MCF 10A (cell line): ENCODE results near the gene DCTN5. TPM values are rescaled to one million over a fixed set of nuclear protein-coding genes. Genes with fewer than 3 reads are reported as not detected.

Source experiments
- BruUV-seq: library from RNA; stranded (reverse); fragments of 400-500 nt; replicated peaks from 2 replicates; lab custom pipeline; 2021; lab: Mats Ljungman, UMichigan
- CTCF ChIA-PET: fragments of 300-600 bp; sonication (Branson Sonifier 250); formaldehyde crosslinking; extraction: SDS; loops from one replicate; lab custom pipeline; 2021; ENCODE audit warnings: antibody characterized with exemption, inconsistent platforms; lab: Yijun Ruan, JAX
- POLR2A ChIA-PET: fragments of 300-600, 350-650 bp; sonication (Branson Sonifier 250); formaldehyde crosslinking; extraction: SDS; loops from one replicate; lab custom pipeline; 2020; ENCODE audit warnings: antibody characterized with exemption, inconsistent platforms; lab: Yijun Ruan, JAX
- DNase-seq: peaks from one replicate; pipeline ENCODE4 v3.0.0-alpha.2; 2018; ENCODE audit not compliant: unreplicated experiment
- H3K27ac Mint-ChIP-seq: one replicate; pipeline ENCODE4 v1.8.0; 2022; ENCODE audit warnings: mild to moderate bottlenecking, low read depth, mixed read lengths; ENCODE audit not compliant: unreplicated experiment
- H3K27me3 Mint-ChIP-seq: one replicate; pipeline ENCODE4 v1.8.0; 2022; ENCODE audit warnings: mixed read lengths; ENCODE audit not compliant: insufficient read depth, unreplicated experiment
- H3K36me3 Mint-ChIP-seq: one replicate; pipeline ENCODE4 v1.8.0; 2022; ENCODE audit warnings: mild to moderate bottlenecking, moderate library complexity, mixed read lengths; ENCODE audit not compliant: insufficient read depth, unreplicated experiment
- H3K4me1 Mint-ChIP-seq: one replicate; pipeline ENCODE4 v1.8.0; 2022; ENCODE audit warnings: mixed read lengths; ENCODE audit not compliant: insufficient read depth, unreplicated experiment
- H3K4me3 Mint-ChIP-seq: one replicate; pipeline ENCODE4 v1.8.0; 2022; ENCODE audit warnings: mild to moderate bottlenecking, moderate library complexity, mixed read lengths; ENCODE audit not compliant: unreplicated experiment
- H3K9me3 Mint-ChIP-seq: one replicate; pipeline ENCODE4 v1.8.0; 2022; ENCODE audit warnings: mixed read lengths; ENCODE audit not compliant: unreplicated experiment
- CTCF ChIP-seq: fragments of 200-600 bp; IDR thresholded peaks from one replicate; pipeline ENCODE4 v1.8.0; 2022; ENCODE audit warnings: antibody characterized with exemption, mild to moderate bottlenecking; ENCODE audit not compliant: unreplicated experiment
- intact Hi-C: fragments of 100-400 bp; cut with micrococcal nuclease; formaldehyde crosslinking; loops from 2 replicates; pipeline ENCODE4 v1.14.1; 2022
- total RNA-seq: library from RNA; stranded (reverse); gene quantifications from 2 replicates; pipeline ENCODE4 v1.2.3, GENCODE V29; 2022

DCTN5 gene
- total RNA-seq, 1 experiment from 2014 or later, result 66.6 TPM

GRCh38 chr16:23690771-23691482 is 49.7 kb downstream of the DCTN5 start:
- no peak for DNase-seq
- H3K27ac Mint-ChIP-seq, result no peak overlapping the region
- no peaks in the 10 kb centered on the region for H3K27me3 Mint-ChIP-seq
- H3K4me1 Mint-ChIP-seq, result no peaks in the 10 kb centered on the region
- ChIA-PET POLR2A (interaction anchor here (0.6 kb wide), 1 partner anchor 222 kb away, joined by 3 read pairs; no protein-coding TSS in a partner anchor), CTCF (interaction anchor here (0.6 to 1.7 kb wide), 5 partner anchors 12 to 340 kb away, joined by 3 to 6 read pairs (median 3); partner anchors contain the start of genes NDUFAB1 and PLK1)
- intact Hi-C loops, result no loop called here
- no peaks in the 10 kb centered on the region for H3K9me3 Mint-ChIP-seq
- BruUV-seq, result no TSS peak
- no peak for TF ChIP-seq CTCF
- peaks cover 18% of the 10 kb centered on the region for H3K36me3 Mint-ChIP-seq
- H3K4me3 Mint-ChIP-seq, result no peak overlapping the region

- no peaks in the 10 kb centered on the region for H3K4me1 Mint-ChIP-seq
- intact Hi-C loops, result no loop called here
- no TSS peak for BruUV-seq
- H3K4me3 Mint-ChIP-seq, result no peak overlapping the region
- H3K27me3 Mint-ChIP-seq, result no peaks in the 10 kb centered on the region
- no peak overlapping the region for H3K27ac Mint-ChIP-seq
- ChIA-PET POLR2A (interaction anchor here (0.6 to 1.1 kb wide), 2 partner anchors 12 to 223 kb away, joined by 3 read pairs; partner anchors contain the start of gene PLK1), CTCF (interaction anchor here (0.6 to 1.7 kb wide), 3 partner anchors 12 to 115 kb away, joined by 3 to 6 read pairs (median 3); partner anchors contain the start of genes NDUFAB1 and PLK1)
- no peaks in the 10 kb centered on the region for H3K9me3 Mint-ChIP-seq
- TF ChIP-seq CTCF, result no peak
- peaks cover 18% of the 10 kb centered on the region for H3K36me3 Mint-ChIP-seq
- DNase-seq, result peak; percentile 60
These were observed 50.4 kb downstream of the DCTN5 start for GRCh38 chr16:23691483-23692189.

- Mint-ChIP-seq H3K4me3 (no peak overlapping the region), H3K4me1 (no peaks in the 10 kb centered on the region), H3K27ac (no peak overlapping the region), H3K27me3 (no peaks in the 10 kb centered on the region), H3K9me3 (no peaks in the 10 kb centered on the region), H3K36me3 (peaks cover 13% of the 10 kb centered on the region)
- BruUV-seq, result no TSS peak
- ChIA-PET CTCF (interaction anchor here (0.6 kb wide), 2 partner anchors 35 to 252 kb away, joined by 3 to 4 read pairs; no protein-coding TSS in a partner anchor), POLR2A (interaction anchor here (0.7 to 1.1 kb wide), 2 partner anchors 13 to 23 kb away, joined by 3 read pairs; partner anchors contain the start of gene PLK1)
- intact Hi-C loops, result no loop called here
- no peak for DNase-seq
- TF ChIP-seq CTCF, result no peak
These were observed 51.0 kb downstream of the DCTN5 start for GRCh38 chr16:23692190-23692837.
